GM13977 (cell line): Measurements from ENCODE around the gene SIPA1L2.

Source experiments
- DNase-seq: peaks from one replicate; pipeline ENCODE4 v3.0.0; 2012; ENCODE audit warnings: low spot score
- in situ Hi-C: fragments of 300-500 bp; cut with MboI; formaldehyde crosslinking; loops from one replicate; pipeline ENCODE4 v1.12.0; 2022; ENCODE audit warnings: low sequenced_read_pairs, low pct_unique_long_range_greater_than_20kb, mixed read lengths, inconsistent platforms; ENCODE audit not compliant: unreplicated experiment
- TF ChIP-seq, protein P1 (sequence below): IDR thresholded peaks from 2 replicates; pipeline ENCODE4 v1.5.1; 2012; ENCODE audit warnings: mild to moderate bottlenecking, control low read depth; ENCODE audit not compliant: insufficient read depth; ENCODE audit errors: extremely low read depth, missing control alignments

SIPA1L2 gene

DNA sequence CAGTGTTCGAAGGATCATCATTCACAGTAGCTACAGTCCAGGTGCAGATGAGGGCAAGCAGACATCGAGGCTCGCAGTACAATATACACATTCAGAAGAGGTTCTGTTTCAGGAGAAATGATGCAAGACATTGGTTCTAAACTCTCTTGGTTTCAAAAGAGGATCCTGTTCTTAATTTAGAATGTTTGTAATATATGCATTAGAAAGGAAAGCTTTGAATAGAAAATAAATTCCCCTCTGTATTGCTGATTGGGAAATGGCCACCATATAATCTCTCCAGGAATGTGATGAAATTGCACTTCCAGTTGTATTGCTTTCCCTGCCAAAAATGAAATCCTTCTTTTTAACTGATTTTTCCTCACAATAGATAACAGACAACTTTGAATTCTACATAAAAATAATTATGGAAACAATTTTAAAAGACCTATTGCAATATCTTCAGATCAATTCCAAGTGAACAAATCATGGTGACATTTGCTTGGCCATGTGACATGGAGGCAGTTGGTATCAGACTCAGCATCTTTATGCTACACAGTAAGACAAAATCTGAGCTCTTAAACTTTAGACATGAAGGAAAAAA lies 27.6 kb upstream of the SIPA1L2 start:
- TF ChIP-seq, protein P1, sequence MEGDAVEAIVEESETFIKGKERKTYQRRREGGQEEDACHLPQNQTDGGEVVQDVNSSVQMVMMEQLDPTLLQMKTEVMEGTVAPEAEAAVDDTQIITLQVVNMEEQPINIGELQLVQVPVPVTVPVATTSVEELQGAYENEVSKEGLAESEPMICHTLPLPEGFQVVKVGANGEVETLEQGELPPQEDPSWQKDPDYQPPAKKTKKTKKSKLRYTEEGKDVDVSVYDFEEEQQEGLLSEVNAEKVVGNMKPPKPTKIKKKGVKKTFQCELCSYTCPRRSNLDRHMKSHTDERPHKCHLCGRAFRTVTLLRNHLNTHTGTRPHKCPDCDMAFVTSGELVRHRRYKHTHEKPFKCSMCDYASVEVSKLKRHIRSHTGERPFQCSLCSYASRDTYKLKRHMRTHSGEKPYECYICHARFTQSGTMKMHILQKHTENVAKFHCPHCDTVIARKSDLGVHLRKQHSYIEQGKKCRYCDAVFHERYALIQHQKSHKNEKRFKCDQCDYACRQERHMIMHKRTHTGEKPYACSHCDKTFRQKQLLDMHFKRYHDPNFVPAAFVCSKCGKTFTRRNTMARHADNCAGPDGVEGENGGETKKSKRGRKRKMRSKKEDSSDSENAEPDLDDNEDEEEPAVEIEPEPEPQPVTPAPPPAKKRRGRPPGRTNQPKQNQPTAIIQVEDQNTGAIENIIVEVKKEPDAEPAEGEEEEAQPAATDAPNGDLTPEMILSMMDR, result no peak
- in situ Hi-C loops, result no loop called here
- no peak for DNase-seq

DNA sequence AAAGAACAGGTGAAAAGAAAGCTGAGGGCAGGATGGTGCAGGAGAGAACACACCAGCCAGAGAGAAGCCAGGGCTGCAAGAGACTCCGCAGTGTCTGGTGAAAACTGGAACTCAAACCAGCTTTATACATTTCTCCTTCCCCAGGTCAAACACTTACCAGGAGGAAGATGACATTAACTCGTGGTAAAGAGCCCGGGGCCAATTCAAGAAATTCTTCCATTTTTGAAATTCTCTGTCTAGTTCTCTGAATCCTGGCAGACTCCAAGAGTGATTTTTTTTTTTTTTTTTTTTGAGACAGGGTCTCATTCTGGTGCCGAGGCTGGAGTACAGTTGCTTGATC lies 25.8 kb upstream of the SIPA1L2 start:
- no peak for DNase-seq
- TF ChIP-seq, protein P1, result no peak
- in situ Hi-C loops, result no loop called here

DNA sequence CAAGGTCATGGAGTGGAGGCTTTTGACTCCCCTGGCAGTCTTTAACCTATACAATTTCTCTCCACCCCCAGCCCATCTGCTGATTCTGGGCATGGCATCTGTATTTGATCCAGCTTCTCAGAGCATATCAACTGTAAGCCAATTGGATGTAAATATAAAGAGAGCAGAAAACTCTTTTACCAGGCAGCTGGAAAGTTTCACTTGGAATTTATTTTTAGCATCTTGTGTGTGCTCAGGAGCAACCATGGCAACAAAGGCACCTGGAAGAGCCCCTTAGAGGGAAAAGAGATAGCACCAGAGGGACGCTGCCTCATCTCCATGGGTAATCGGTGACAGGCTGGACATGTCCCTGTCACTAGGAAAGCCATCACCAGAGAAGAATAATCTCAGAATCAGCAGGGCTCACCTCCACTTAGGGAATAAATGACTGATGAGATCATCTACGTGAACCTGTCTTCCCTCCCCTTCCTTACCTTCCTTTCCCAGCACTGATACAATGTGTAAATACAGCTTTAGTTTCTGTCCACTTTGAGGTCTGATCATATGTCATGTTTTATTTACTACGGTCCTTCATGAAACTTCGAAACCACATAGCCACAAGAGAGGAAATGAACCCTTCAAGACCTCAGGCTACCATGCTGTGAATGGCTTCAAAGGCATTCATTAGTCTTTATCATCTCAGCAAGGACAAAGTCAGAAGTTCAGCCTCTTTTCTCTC lies 25.3 kb upstream of the SIPA1L2 start:
- TF ChIP-seq, protein P1, result no peak
- DNase-seq, result no peak
- in situ Hi-C loops, result no loop called here

DNA sequence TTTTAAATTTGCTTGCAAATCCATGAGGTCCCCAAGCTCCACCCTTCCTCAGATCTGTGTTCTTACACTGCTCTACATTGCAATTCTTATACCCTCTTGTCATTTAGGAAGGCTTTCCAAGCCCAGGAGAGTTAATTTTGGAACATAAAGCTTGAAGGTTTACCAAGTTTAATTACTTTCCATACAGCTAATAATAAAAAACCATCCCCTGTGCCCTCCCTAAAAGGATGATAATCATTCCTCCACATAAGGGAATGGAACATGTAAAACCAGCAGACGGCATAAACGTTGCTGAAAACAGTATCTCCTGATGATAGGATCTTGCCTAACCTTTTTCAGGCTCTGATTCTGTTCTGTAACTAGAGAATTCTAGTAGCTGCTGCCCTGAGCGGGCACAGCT lies 23.9 kb upstream of the SIPA1L2 start:
- TF ChIP-seq, protein P1, result no peak
- in situ Hi-C loops, result no loop called here
- DNase-seq, result no peak

DNA sequence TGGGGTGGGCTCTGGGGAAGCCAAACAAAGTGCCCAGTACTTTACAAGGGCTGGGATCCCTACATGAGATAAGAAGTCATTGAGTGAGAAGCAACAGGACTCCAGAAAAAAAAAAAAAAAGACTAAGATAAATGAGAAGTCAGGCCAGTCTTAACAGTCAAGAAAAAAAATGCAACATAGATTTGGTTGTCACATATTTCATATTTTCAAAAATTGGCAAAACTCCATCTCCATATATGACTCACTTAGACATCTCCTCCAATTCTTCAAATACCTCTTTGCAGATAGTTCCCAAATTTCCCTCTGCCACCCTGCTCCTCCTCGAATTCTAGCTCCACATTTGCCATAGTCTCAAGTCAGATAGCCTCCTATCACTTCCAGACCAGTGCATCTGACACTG lies 20.9 kb upstream of the SIPA1L2 start:
- in situ Hi-C loops, result no loop called here
- no peak for DNase-seq
- TF ChIP-seq, protein P1, result no peak

DNA sequence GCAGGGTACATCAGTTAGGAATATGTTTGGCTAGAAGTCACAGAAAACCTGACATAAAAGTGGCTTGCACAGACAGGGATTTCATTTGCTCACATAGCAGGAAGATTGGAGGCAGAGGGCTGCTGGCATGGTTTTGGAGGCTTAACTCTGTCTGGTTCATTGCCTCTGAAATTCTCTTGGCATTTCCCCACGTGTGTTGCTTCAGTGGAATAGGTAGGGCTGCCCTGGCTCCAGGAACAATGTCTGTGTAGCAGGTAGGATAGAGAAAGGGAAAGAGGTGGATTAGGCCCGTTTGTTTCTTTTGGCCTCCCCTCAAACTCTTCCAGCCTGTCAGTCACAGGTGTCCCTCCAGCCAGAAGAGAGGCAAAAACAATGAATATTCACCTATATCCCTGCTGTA lies 20.5 kb upstream of the SIPA1L2 start:
- in situ Hi-C loops, result no loop called here
- TF ChIP-seq, protein P1, result no peak
- DNase-seq, result no peak

DNA sequence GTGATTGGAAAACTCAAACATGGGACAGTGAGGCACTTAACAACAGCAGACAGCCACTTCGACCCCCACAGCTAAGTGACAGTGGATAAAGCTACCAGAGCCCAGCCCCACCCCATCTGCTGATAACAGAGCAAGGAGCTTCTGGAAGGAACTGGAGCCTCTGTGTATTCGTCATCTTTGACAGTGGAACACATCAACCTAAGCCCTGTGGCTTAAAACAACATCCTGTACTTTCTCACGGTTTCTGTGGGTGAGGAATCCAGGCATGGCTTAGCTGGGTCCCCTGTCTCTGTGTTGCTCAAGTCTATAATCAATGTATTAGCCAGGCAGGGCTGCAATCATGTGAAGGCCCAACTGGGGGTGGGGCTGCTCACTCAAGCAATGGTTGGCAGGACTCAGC lies 18.4 kb upstream of the SIPA1L2 start:
- in situ Hi-C loops, result no loop called here
- DNase-seq, result no peak
- TF ChIP-seq, protein P1, result no peak
